Measurements from ENCODE around the gene HIPK2. TPM values are rescaled to one million over a fixed set of nuclear protein-coding genes. Genes with fewer than 3 reads are reported as not detected.

HIPK2 gene
- total and polyA plus RNA-seq, 2 of the 4 experiments (the other 2 are of a cell fraction) = 22.0 to 27.1 TPM

DNA sequence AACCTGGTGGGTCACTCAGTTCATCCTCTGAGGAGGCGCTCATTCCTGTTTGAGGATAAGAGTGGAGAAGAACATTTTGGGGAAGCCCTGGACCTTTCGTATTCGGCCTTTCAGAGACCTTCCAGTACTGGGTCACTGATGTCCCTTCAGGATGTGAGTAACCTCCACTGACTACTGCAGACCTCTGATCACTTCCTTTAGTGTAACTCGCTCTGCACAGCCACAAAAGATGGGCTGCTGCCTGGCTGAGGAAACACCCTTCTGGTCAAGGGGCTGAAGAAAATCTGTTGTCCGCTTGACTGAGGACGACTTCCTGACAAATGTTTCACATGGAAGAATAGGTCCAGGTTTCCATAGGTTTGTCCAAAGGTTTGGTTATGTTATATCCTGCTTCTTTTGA is 35.4 kb upstream of the HIPK2 start:
- Histone ChIP-seq H2BK120ac (ENCODE audit: low read depth, low read length) (no peak overlapping the region), H3K36me3 (ENCODE audit: control insufficient read depth, insufficient read depth, low read length) (no peaks in the 10 kb centered on the region), H3K9me3 (ENCODE audit: control insufficient read depth, insufficient read depth, low read length) (peaks cover 10% of the 10 kb centered on the region), H3K4me1 (ENCODE audit: control insufficient read depth, insufficient read depth, low read length) (peaks cover 9% of the 10 kb centered on the region), H4K5ac (ENCODE audit: low read depth, low read length) (no peak overlapping the region), H2AK5ac (ENCODE audit: low read depth, low read length) (no peak overlapping the region), H4K20me1 (ENCODE audit: insufficient read depth, low read length) (no peaks in the 10 kb centered on the region), H3K56ac (ENCODE audit: extremely low read depth, insufficient read depth, low read length) (no peak overlapping the region), H4K91ac (ENCODE audit: insufficient read depth, low read depth, low read length) (no peak overlapping the region), H2AK9ac (replicated peaks; ENCODE audit: low read depth, low read length, poor library complexity) (no peak overlapping the region), H3K18ac (ENCODE audit: low read depth, low read length) (no peak overlapping the region), H2BK20ac (ENCODE audit: low read depth, low read length) (no peak overlapping the region), H2BK5ac (ENCODE audit: low read depth, low read length, poor library complexity, severe bottlenecking) (no peak overlapping the region), H3K79me1 (ENCODE audit: low read depth in 1 of 2, low read length in 2 of 2) (no peaks in the 10 kb centered on the region), H3K23ac (ENCODE audit: low read depth, low read length) (no peak overlapping the region), H3K27ac (ENCODE audit: insufficient read depth, low read length) (no peak overlapping the region), H3K27me3 (ENCODE audit: control insufficient read depth, insufficient read depth, low read length) (no peaks in the 10 kb centered on the region; the same call in 1 of the 2 replicates), H3K4me3 (ENCODE audit: insufficient read depth, low read depth, low read length) (no peak overlapping the region), H2AFZ (replicated peaks; ENCODE audit: low read length, poor library complexity) (no peak overlapping the region), H3K14ac (replicated peaks; ENCODE audit: low read depth, low read length) (no peak overlapping the region), H2BK15ac (ENCODE audit: low read depth, low read length) (no peak overlapping the region), H4K8ac (ENCODE audit: low read depth in 2 of 2, low read length in 2 of 2) (no peak overlapping the region), H3K4me2 (ENCODE audit: low read depth, low read length) (no peak overlapping the region), H3K4ac (ENCODE audit: low read depth, low read length) (no peak overlapping the region), H3K9me1 (ENCODE audit: insufficient read depth, low read length) (0 out of 2 replicates have a peak, but pooled peaks cover 6% of the 10 kb centered on the region), H3K9ac (ENCODE audit: low read depth, low read length) (no peak overlapping the region)
- intact Hi-C loops (cut with micrococcal nuclease) (no loop called here), in situ Hi-C loops (cut with MboI; ENCODE audit: low sequenced_read_pairs) (no loop called here), dilution Hi-C loops (cut with HindIII; ENCODE audit: low sequenced_read_pairs, unreplicated experiment) (no loop called here)
- ChIA-PET CTCF (no interaction called here), POLR2A (ENCODE audit: unreplicated experiment) (no interaction called here)
- WGBS, 2 experiments (ENCODE audit: extremely low coverage in 2 of 2, insufficient read length in 1 of 2) = no CpG with 5 or more reads among the region's 6 CpGs
- DNase-seq (no peak), ATAC-seq (ENCODE audit: low read depth) (no peak)
- BruUV-seq (replicated peaks) = no TSS peak
- TF ChIP-seq RFX5 (IDR thresholded peaks at IDR 0.05; ENCODE audit: low read depth, low read length) = no peak
- no peak for TF ChIP-seq MAZ (IDR thresholded peaks at IDR 0.05; ENCODE audit: borderline replicate concordance, low read depth, low read length)
- no peak for TF ChIP-seq POLR2A (IDR thresholded peaks at IDR 0.05; ENCODE audit: low read depth, low read length)

Measured in IMR-90 (cell line).